Suprapubic skin (tissue), 3 donors: ENCODE results near the gene RNF31.

Source experiments
- CTCF ChIP-seq, 2 donors: fragments of 200-600 bp in 1 of 2; fragments of 450-650 bp in 1 of 2; sonication (generic) in 1 of 2; IDR thresholded peaks; one replicate each; pipeline ENCODE4 v1.5.1; 2016 to 2019; ENCODE audit warnings: antibody characterized with exemption in 2 of 2, mild to moderate bottlenecking in 1 of 2, moderate library complexity in 1 of 2
- EP300 ChIP-seq: sonication (generic); formaldehyde crosslinking; IDR thresholded peaks from one replicate; pipeline ENCODE4 v1.6.1; 2017; ENCODE audit warnings: antibody characterized with exemption
- POLR2A ChIP-seq, 2 donors: fragments of 450-650 bp; IDR thresholded peaks; one replicate each; pipeline ENCODE4 v1.6.1; 2017; ENCODE audit warnings: antibody characterized with exemption in 2 of 2, mild to moderate bottlenecking in 2 of 2, moderate library complexity in 2 of 2

GRCh38 chr14:24136684-24137528 lies 10.4 kb upstream of the RNF31 start:
- TF ChIP-seq CTCF (IDR thresholded peaks at IDR 0.05) = no peak
- TF ChIP-seq EP300 = no peak
- TF ChIP-seq POLR2A (IDR thresholded peaks at IDR 0.05) = no peak
